ENCODE measurements around the gene QSOX2. TPM values are rescaled to one million over a fixed set of nuclear protein-coding genes. Genes with fewer than 3 reads are reported as not detected.

The QSOX2 gene
- total RNA-seq, 6 experiments from 2014 or later: 20.1 to 24.9 (median 21.9) TPM

- H3K27me3 Mint-ChIP-seq (ENCODE audit: insufficient read depth): no peaks in the 10 kb centered on the region
- H3K36me3 Mint-ChIP-seq (ENCODE audit: low read depth): peaks cover 27% of the 10 kb centered on the region
- H3K4me1 Mint-ChIP-seq (ENCODE audit: low read depth): no peaks in the 10 kb centered on the region
- TF ChIP-seq CTCF (IDR thresholded peaks at IDR 0.05): no peak
- H3K27ac Mint-ChIP-seq: no peak overlapping the region
- no peak overlapping the region for H3K4me3 Mint-ChIP-seq
- 0 out of 2 replicates have a peak, but pooled peaks cover 3% of the 10 kb centered on the region for H3K9me3 Mint-ChIP-seq
- DNase-seq: no peak
These were observed 31.9 kb downstream of the QSOX2 start for GRCh38 chr9:136213733-136214132.

- no peak for DNase-seq
- no peak for TF ChIP-seq CTCF (IDR thresholded peaks at IDR 0.05)
- no peaks in the 10 kb centered on the region for H3K27me3 Mint-ChIP-seq (ENCODE audit: insufficient read depth)
These were observed 33.2 kb downstream of the QSOX2 start for GRCh38 chr9:136212345-136212950.

GRCh38 chr9:136211441-136212344, 33.9 kb downstream of the QSOX2 start:
- H3K36me3 Mint-ChIP-seq (ENCODE audit: low read depth): peaks cover 27% of the 10 kb centered on the region
- TF ChIP-seq CTCF (IDR thresholded peaks at IDR 0.05): no peak
- no peak overlapping the region for H3K4me3 Mint-ChIP-seq
- 0 out of 2 replicates have a peak, but pooled peaks cover 3% of the 10 kb centered on the region for H3K9me3 Mint-ChIP-seq
- H3K27ac Mint-ChIP-seq: no peak overlapping the region
- H3K4me1 Mint-ChIP-seq (ENCODE audit: low read depth): no peaks in the 10 kb centered on the region
- H3K27me3 Mint-ChIP-seq (ENCODE audit: insufficient read depth): no peaks in the 10 kb centered on the region; the same call in 1 of the 2 replicates
- DNase-seq: no peak

More at GRCh38 chr9:136212345-136212950, 33.2 kb downstream of the QSOX2 start:
- Mint-ChIP-seq H3K9me3 (0 out of 2 replicates have a peak, but pooled peaks cover 3% of the 10 kb centered on the region), H3K4me1 (ENCODE audit: low read depth) (no peaks in the 10 kb centered on the region), H3K27ac (no peak overlapping the region), H3K4me3 (no peak overlapping the region), H3K36me3 (ENCODE audit: low read depth) (peaks cover 27% of the 10 kb centered on the region)

- Mint-ChIP-seq H3K27ac (no peak overlapping the region), H3K4me3 (no peak overlapping the region)
These were observed 34.6 kb downstream of the QSOX2 start for GRCh38 chr9:136211006-136211405.

GRCh38 chr9:136210276-136210675, 35.3 kb downstream of the QSOX2 start:
- TF ChIP-seq CTCF (IDR thresholded peaks at IDR 0.05): no peak
- DNase-seq: no peak
- Mint-ChIP-seq H3K4me1 (ENCODE audit: low read depth) (no peaks in the 10 kb centered on the region), H3K4me3 (no peak overlapping the region), H3K27me3 (ENCODE audit: insufficient read depth) (no peaks in the 10 kb centered on the region; the same call in 1 of the 2 replicates), H3K27ac (no peak overlapping the region), H3K9me3 (0 out of 2 replicates have a peak, but pooled peaks cover 3% of the 10 kb centered on the region), H3K36me3 (ENCODE audit: low read depth) (peaks cover 29% of the 10 kb centered on the region)

More at GRCh38 chr9:136211006-136211405, 34.6 kb downstream of the QSOX2 start:
- no peak for DNase-seq
- Mint-ChIP-seq H3K4me1 (ENCODE audit: low read depth) (no peaks in the 10 kb centered on the region), H3K9me3 (0 out of 2 replicates have a peak, but pooled peaks cover 3% of the 10 kb centered on the region), H3K27me3 (ENCODE audit: insufficient read depth) (no peaks in the 10 kb centered on the region; the same call in 1 of the 2 replicates), H3K36me3 (ENCODE audit: low read depth) (peaks cover 30% of the 10 kb centered on the region)
- no peak for TF ChIP-seq CTCF (IDR thresholded peaks at IDR 0.05)

Measured in HFFc6 (cell line).